HEK293 (cell line): ENCODE data around the gene METTL8.

Source experiments
- CTCF ChIA-PET: fragments of 350-600 bp; formaldehyde crosslinking; extraction: SDS; loops from one replicate; lab custom pipeline; 2021; ENCODE audit warnings: antibody characterized with exemption; lab: Yijun Ruan, JAX
- POLR2A ChIA-PET: fragments of 300-600 bp; formaldehyde crosslinking; extraction: SDS; loops from one replicate; lab custom pipeline; 2020; ENCODE audit warnings: antibody characterized with exemption, inconsistent platforms; lab: Yijun Ruan, JAX
- H3K27ac ChIP-seq: fragments of 200-500 bp; sonication (Bioruptor generic); 2 replicates; pipeline ENCODE4 v1.5.1; 2014; ENCODE audit warnings: low read depth, low read length, control low read depth, inconsistent platforms; ENCODE audit errors: extremely low read depth
- H3K36me3 ChIP-seq, 2 experiments: fragments of 200-500 bp in 1 of 2; sonication (Bioruptor generic) in 1 of 2; 1 replicate in 1 of 2; 2 replicates in 1 of 2; pipeline ENCODE4 v1.5.1; 2014 to 2017; ENCODE audit warnings: inconsistent platforms in 2 of 2, low read length in 2 of 2; ENCODE audit not compliant: control insufficient read depth in 2 of 2, insufficient read depth in 1 of 2
- H3K4me1 ChIP-seq: fragments of 200-500 bp; sonication (Bioruptor generic); 2 replicates; pipeline ENCODE4 v1.5.1; 2014; ENCODE audit warnings: mild to moderate bottlenecking, low read length, inconsistent platforms; ENCODE audit not compliant: control insufficient read depth, insufficient read depth
- H3K4me3 ChIP-seq: 2 replicates; pipeline ENCODE4 v1.5.1; 2011; ENCODE audit warnings: low read depth, mild to moderate bottlenecking, control low read depth, low read length, moderate library complexity
- H3K9me3 ChIP-seq: fragments of 200-500 bp; sonication (Bioruptor generic); 2 replicates; pipeline ENCODE4 v1.5.1; 2014; ENCODE audit warnings: low read depth, low read length, inconsistent platforms; ENCODE audit not compliant: control insufficient read depth, insufficient read depth
- AEBP2 ChIP-seq: fragments of 450-650 bp; formaldehyde crosslinking; IDR thresholded peaks from 2 replicates; pipeline ENCODE4 v1.5.1; 2016; ENCODE audit warnings: missing biosample characterization, missing genetic modification characterization, borderline replicate concordance
- EGR2 ChIP-seq: fragments of 450-650 bp; formaldehyde crosslinking; IDR thresholded peaks from 2 replicates; pipeline ENCODE4 v1.5.1; 2016; ENCODE audit warnings: low read depth, missing biosample characterization, missing genetic modification characterization
- GFI1B ChIP-seq: fragments of 450-650 bp; formaldehyde crosslinking; IDR thresholded peaks from 2 replicates; pipeline ENCODE4 v1.5.1; 2016; ENCODE audit warnings: missing biosample characterization, missing genetic modification characterization
- GLI4 ChIP-seq: fragments of 450-650 bp; formaldehyde crosslinking; IDR thresholded peaks from 2 replicates; pipeline ENCODE4 v1.5.1; 2016; ENCODE audit warnings: missing biosample characterization, missing genetic modification characterization
- SETDB1 ChIP-seq: IDR thresholded peaks from one replicate; pipeline ENCODE4 v1.6.1; 2017; ENCODE audit warnings: mild to moderate bottlenecking, low read length, moderate library complexity, mixed read lengths; ENCODE audit not compliant: insufficient read length
- ZBTB49 ChIP-seq: fragments of 450-650 bp; formaldehyde crosslinking; IDR thresholded peaks from 2 replicates; pipeline ENCODE4 v1.5.1; 2016; ENCODE audit warnings: missing biosample characterization, missing genetic modification characterization, low read depth
- ZNF391 ChIP-seq: fragments of 450-650 bp; formaldehyde crosslinking; IDR thresholded peaks from 2 replicates; pipeline ENCODE4 v1.5.1; 2016; ENCODE audit warnings: low read depth, missing biosample characterization, missing genetic modification characterization, borderline replicate concordance
- ZNF449 ChIP-seq: fragments of 450-650 bp; formaldehyde crosslinking; IDR thresholded peaks from 2 replicates; pipeline ENCODE4 v1.5.1; 2017; ENCODE audit warnings: missing biosample characterization, mild to moderate bottlenecking, missing genetic modification characterization, moderate library complexity
- ZNF548 ChIP-seq: fragments of 450-650 bp; formaldehyde crosslinking; IDR thresholded peaks from 2 replicates; pipeline ENCODE4 v1.5.1; 2016; ENCODE audit warnings: missing biosample characterization, missing genetic modification characterization
- ZNF768 ChIP-seq: fragments of 450-650 bp; formaldehyde crosslinking; IDR thresholded peaks from 2 replicates; pipeline ENCODE4 v1.5.1; 2018; ENCODE audit warnings: missing biosample characterization, mild to moderate bottlenecking, missing genetic modification characterization

The METTL8 gene

GRCh38 chr2:171432206-171432968 is 1.4 kb downstream of the METTL8 start:
- TF ChIP-seq GFI1B (tag by site-specific recombination) = no peak
- TF ChIP-seq ZNF768 (tag by site-specific recombination) = no peak
- TF ChIP-seq ZBTB49 (tag by site-specific recombination) = no peak
- Histone ChIP-seq H3K4me1 (no peaks in the 10 kb centered on the region), H3K9me3 (no peaks in the 10 kb centered on the region), H3K36me3 (peaks cover 12 to 32% of the 10 kb centered on the region in 2 experiments), H3K4me3 (no peak overlapping the region), H3K27ac (no peak overlapping the region)
- ChIA-PET POLR2A (interaction anchor here (0.6 kb wide), 1 partner anchor 279 kb away, joined by 3 read pairs; no protein-coding TSS in a partner anchor), CTCF (interaction anchor here (2.1 kb wide), 1 partner anchor 16 kb away, joined by 9 read pairs; no protein-coding TSS in a partner anchor)

- Histone ChIP-seq H3K4me3 (no peak overlapping the region), H3K27ac (no peak overlapping the region), H3K9me3 (no peaks in the 10 kb centered on the region), H3K36me3 (peaks cover 10 to 26% of the 10 kb centered on the region in 2 experiments), H3K4me1 (no peaks in the 10 kb centered on the region)
- POLR2A ChIA-PET = no interaction called here
- CTCF ChIA-PET = interaction anchor here (6.6 kb wide), 1 partner anchor 15 kb away, joined by 29 read pairs; no protein-coding TSS in a partner anchor
- no peak for TF ChIP-seq AEBP2
- TF ChIP-seq ZNF548 (tag by site-specific recombination) = no peak
- no peak for TF ChIP-seq EGR2 (tag by site-specific recombination)
- TF ChIP-seq ZNF391 (tag by site-specific recombination) = no peak
- no peak for TF ChIP-seq GLI4 (tag by site-specific recombination)
These were observed 2.1 kb downstream of the METTL8 start for GRCh38 chr2:171431677-171432167.

GRCh38 chr2:171430516-171431410 is 3.0 kb downstream of the METTL8 start:
- Histone ChIP-seq H3K36me3 (peaks cover 0 to 16% of the 10 kb centered on the region in 2 experiments; a peak in 1 of 3 replicates), H3K9me3 (no peaks in the 10 kb centered on the region), H3K4me3 (no peak overlapping the region)
- POLR2A ChIA-PET = no interaction called here
- CTCF ChIA-PET = interaction anchor here (0.6 to 6.6 kb wide), 3 partner anchors 14 to 1000 kb away, joined by 3 to 29 read pairs (median 4); no protein-coding TSS in a partner anchor
- TF ChIP-seq SETDB1 (peak; percentile 85), ZNF449 (no peak)
- TF ChIP-seq, all 188 proteins: peak for 1
- H3K4me1 ChIP-seq = no peaks in the 10 kb centered on the region
- no peak overlapping the region for H3K27ac ChIP-seq
